GM18511 (cell line): ENCODE results near the gene KLRF1.
"Not testable (repeated sequence)": the region's sequence is repeated elsewhere in the genome, so short reads cannot be mapped to it uniquely, and the experiment has no call there.

Experiments used
- ATAC-seq: cut with Tn5 transposase; IDR thresholded peaks from one replicate; pipeline ENCODE4 v1.9.1; 2021; ENCODE audit warnings: mild to moderate bottlenecking, moderate library complexity; ENCODE audit not compliant: unreplicated experiment

Gene KLRF1

GRCh38 chr12:9869307-9870161 lies 42.3 kb downstream of the KLRF1 start, which contains the start of gene CLEC2B:
TSS of gene CLEC2B (minus strand) at chr12:9869354.
- ATAC-seq, result no peak

GRCh38 chr12:9870286-9870866 lies 43.1 kb downstream of the KLRF1 start:
- ATAC-seq, result no peak

GRCh38 chr12:9872162-9872561 lies 44.9 kb downstream of the KLRF1 start:
- no peak for ATAC-seq

- no peak for ATAC-seq
Observed at GRCh38 chr12:9872742-9873141, 45.5 kb downstream of the KLRF1 start.

- not testable (repeated sequence) for ATAC-seq
Observed at GRCh38 chr12:9876120-9876519, 48.8 kb downstream of the KLRF1 start.

- no peak for ATAC-seq
Observed at GRCh38 chr12:9880532-9881078, 53.3 kb downstream of the KLRF1 start.

GRCh38 chr12:9881246-9881645 lies 54.0 kb downstream of the KLRF1 start, which contains the start of gene KLRF2:
TSS of gene KLRF2 (plus strand) at chr12:9881489. CDS start at chr12:9881596, 107 bp downstream.
- no peak for ATAC-seq

- ATAC-seq, result no peak
Observed at GRCh38 chr12:9881988-9882387, 54.7 kb downstream of the KLRF1 start.

GRCh38 chr12:9883175-9883574 lies 55.9 kb downstream of the KLRF1 start:
- no peak for ATAC-seq

- ATAC-seq, result no peak
Observed at GRCh38 chr12:9888665-9889273, 61.5 kb downstream of the KLRF1 start.
